Measurements from ENCODE around the gene LILRB3. TPM values are rescaled to one million over a fixed set of nuclear protein-coding genes. Genes with fewer than 3 reads are reported as not detected.

Gene LILRB3
- total and polyA plus RNA-seq, 2 of the 4 experiments (the other 2 are of a cell fraction), result not detected

DNA sequence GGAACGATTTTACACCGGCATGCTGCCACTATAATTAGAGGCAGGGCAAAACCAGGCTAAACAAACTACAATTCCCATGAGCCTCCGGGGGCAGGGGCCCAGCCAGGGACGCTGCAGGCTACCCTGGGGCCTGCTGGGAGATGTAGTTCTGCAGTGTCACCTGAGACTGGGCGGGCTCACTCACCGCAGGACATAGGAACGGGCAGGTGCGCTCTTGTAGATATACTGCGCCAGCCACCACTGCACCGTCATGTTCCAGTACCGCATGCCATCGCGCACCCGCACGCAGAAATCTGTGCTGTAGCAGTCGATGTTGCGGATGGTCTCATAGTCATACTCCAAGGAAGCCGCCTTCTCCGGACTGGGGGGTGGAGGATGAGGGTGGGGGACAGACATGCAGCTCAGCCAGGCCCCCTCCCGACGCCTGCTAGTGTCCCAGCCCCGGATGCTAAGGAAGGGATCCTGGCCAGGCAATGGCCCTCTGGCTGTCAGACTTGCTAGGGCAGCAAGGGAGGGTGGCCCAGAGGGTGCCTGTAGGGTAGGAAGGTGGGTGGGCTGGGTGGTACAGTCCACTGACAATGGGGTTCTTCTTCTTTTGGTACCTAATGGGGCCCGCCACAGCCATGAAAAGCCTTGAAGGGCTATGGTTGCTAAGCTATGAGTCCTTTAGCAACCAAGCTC, 44.1 kb downstream of the LILRB3 start:
- H4K91ac ChIP-seq (ENCODE audit: insufficient read depth, low read depth, low read length), result no peak overlapping the region
- dilution Hi-C loops (cut with HindIII; ENCODE audit: low sequenced_read_pairs, unreplicated experiment), result no loop called here

More for the DNA sequence above, 44.1 kb downstream of the LILRB3 start:
- Histone ChIP-seq H3K27me3 (ENCODE audit: control insufficient read depth, insufficient read depth, low read length) (no peaks in the 10 kb centered on the region), H2BK120ac (ENCODE audit: low read depth, low read length) (no peak overlapping the region), H2AK5ac (ENCODE audit: low read depth, low read length) (no peak overlapping the region), H3K9me1 (ENCODE audit: insufficient read depth, low read length) (no peaks in the 10 kb centered on the region), H2BK20ac (ENCODE audit: low read depth, low read length) (no peak overlapping the region), H2AK9ac (replicated peaks; ENCODE audit: low read depth, low read length, poor library complexity) (no peak overlapping the region), H2AFZ (replicated peaks; ENCODE audit: low read length, poor library complexity) (no peak overlapping the region), H2BK15ac (ENCODE audit: low read depth, low read length) (no peak overlapping the region), H3K4me2 (ENCODE audit: low read depth, low read length) (no peak overlapping the region), H3K9ac (ENCODE audit: low read depth, low read length) (no peak overlapping the region), H3K27ac (ENCODE audit: insufficient read depth, low read length) (no peak overlapping the region), H2BK5ac (ENCODE audit: low read depth, low read length, poor library complexity, severe bottlenecking) (no peak overlapping the region), H4K8ac (ENCODE audit: low read depth in 2 of 2, low read length in 2 of 2) (no peak overlapping the region), H3K36me3 (ENCODE audit: control insufficient read depth, insufficient read depth, low read length) (peaks cover 45% of the 10 kb centered on the region), H3K9me3 (ENCODE audit: control insufficient read depth, insufficient read depth, low read length) (no peaks in the 10 kb centered on the region), H3K14ac (replicated peaks; ENCODE audit: low read depth, low read length) (no peak overlapping the region), H3K18ac (ENCODE audit: low read depth, low read length) (no peak overlapping the region), H3K4ac (ENCODE audit: low read depth, low read length) (no peak overlapping the region), H3K4me3 (ENCODE audit: insufficient read depth, low read depth, low read length) (no peak overlapping the region), H4K5ac (ENCODE audit: low read depth, low read length) (no peak overlapping the region), H3K79me1 (ENCODE audit: low read depth in 1 of 2, low read length in 2 of 2) (peaks cover 4 to 9% of the 10 kb centered on the region in 2 experiments; a peak in 3 of 4 replicates), H3K23ac (ENCODE audit: low read depth, low read length) (no peak overlapping the region), H4K20me1 (ENCODE audit: insufficient read depth, low read length) (peaks cover 9% of the 10 kb centered on the region), H3K4me1 (ENCODE audit: control insufficient read depth, insufficient read depth, low read length) (no peaks in the 10 kb centered on the region), H3K56ac (ENCODE audit: extremely low read depth, insufficient read depth, low read length) (no peak overlapping the region)
- ChIA-PET CTCF (no interaction called here), POLR2A (ENCODE audit: unreplicated experiment) (no interaction called here)
- DNase-seq (no peak), ATAC-seq (ENCODE audit: low read depth) (peak; percentile 56; the same call in 1 of the 2 replicates)
- BruUV-seq (replicated peaks), result no TSS peak
- intact Hi-C loops (cut with micrococcal nuclease), result no loop called here
- TF ChIP-seq CHD1 (IDR thresholded peaks at IDR 0.05; ENCODE audit: low read depth, low read length) (no peak), MAFK (IDR thresholded peaks at IDR 0.05; ENCODE audit: low read depth, low read length) (no peak), RFX5 (IDR thresholded peaks at IDR 0.05; ENCODE audit: low read depth, low read length) (no peak), FOS (IDR thresholded peaks at IDR 0.05; ENCODE audit: low read depth, low read length) (no peak), NFE2L2 (IDR thresholded peaks at IDR 0.05; ENCODE audit: low read depth, low read length) (no peak), SMC3 (IDR thresholded peaks at IDR 0.05; ENCODE audit: low read depth, low read length) (no peak), CEBPB (IDR thresholded peaks at IDR 0.05; ENCODE audit: low read depth, low read length) (no peak), BHLHE40 (IDR thresholded peaks at IDR 0.05; ENCODE audit: low read depth, low read length) (no peak), MXI1 (IDR thresholded peaks at IDR 0.05; ENCODE audit: borderline replicate concordance, low read depth, low read length) (no peak), RCOR1 (IDR thresholded peaks at IDR 0.05; ENCODE audit: insufficient replicate concordance, low read length) (no peak), MAZ (IDR thresholded peaks at IDR 0.05; ENCODE audit: borderline replicate concordance, low read depth, low read length) (no peak), RAD21 (IDR thresholded peaks at IDR 0.05; ENCODE audit: low read length) (no peak), POLR2A (IDR thresholded peaks at IDR 0.05; ENCODE audit: low read depth, low read length) (no peak)
- TF ChIP-seq, protein P1, sequence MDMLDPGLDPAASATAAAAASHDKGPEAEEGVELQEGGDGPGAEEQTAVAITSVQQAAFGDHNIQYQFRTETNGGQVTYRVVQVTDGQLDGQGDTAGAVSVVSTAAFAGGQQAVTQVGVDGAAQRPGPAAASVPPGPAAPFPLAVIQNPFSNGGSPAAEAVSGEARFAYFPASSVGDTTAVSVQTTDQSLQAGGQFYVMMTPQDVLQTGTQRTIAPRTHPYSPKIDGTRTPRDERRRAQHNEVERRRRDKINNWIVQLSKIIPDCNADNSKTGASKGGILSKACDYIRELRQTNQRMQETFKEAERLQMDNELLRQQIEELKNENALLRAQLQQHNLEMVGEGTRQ (IDR thresholded peaks at IDR 0.05; ENCODE audit: low read depth, low read length), result no peak
- TF ChIP-seq, protein P2, sequence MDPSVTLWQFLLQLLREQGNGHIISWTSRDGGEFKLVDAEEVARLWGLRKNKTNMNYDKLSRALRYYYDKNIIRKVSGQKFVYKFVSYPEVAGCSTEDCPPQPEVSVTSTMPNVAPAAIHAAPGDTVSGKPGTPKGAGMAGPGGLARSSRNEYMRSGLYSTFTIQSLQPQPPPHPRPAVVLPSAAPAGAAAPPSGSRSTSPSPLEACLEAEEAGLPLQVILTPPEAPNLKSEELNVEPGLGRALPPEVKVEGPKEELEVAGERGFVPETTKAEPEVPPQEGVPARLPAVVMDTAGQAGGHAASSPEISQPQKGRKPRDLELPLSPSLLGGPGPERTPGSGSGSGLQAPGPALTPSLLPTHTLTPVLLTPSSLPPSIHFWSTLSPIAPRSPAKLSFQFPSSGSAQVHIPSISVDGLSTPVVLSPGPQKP (IDR thresholded peaks at IDR 0.05; ENCODE audit: borderline replicate concordance, low read depth, low read length), result no peak
- TF ChIP-seq, protein P3, sequence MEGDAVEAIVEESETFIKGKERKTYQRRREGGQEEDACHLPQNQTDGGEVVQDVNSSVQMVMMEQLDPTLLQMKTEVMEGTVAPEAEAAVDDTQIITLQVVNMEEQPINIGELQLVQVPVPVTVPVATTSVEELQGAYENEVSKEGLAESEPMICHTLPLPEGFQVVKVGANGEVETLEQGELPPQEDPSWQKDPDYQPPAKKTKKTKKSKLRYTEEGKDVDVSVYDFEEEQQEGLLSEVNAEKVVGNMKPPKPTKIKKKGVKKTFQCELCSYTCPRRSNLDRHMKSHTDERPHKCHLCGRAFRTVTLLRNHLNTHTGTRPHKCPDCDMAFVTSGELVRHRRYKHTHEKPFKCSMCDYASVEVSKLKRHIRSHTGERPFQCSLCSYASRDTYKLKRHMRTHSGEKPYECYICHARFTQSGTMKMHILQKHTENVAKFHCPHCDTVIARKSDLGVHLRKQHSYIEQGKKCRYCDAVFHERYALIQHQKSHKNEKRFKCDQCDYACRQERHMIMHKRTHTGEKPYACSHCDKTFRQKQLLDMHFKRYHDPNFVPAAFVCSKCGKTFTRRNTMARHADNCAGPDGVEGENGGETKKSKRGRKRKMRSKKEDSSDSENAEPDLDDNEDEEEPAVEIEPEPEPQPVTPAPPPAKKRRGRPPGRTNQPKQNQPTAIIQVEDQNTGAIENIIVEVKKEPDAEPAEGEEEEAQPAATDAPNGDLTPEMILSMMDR (conservative IDR thresholded peaks at IDR 0.05; ENCODE audit: low read depth, low read length), result no peak
- 75% methylated on average over 16 of the region's 23 CpGs; no CpG with 5 or more reads in 1 of the 2 experiments for WGBS, 2 experiments (ENCODE audit: extremely low coverage in 2 of 2, insufficient read length in 1 of 2)
- in situ Hi-C loops (cut with MboI; ENCODE audit: low sequenced_read_pairs), result no loop called here
